Smooth muscle cell of the pulmonary artery (primary cell): ENCODE results near the gene TIMM17A. TPM values are rescaled to one million over a fixed set of nuclear protein-coding genes. Genes with fewer than 3 reads are reported as not detected.

Experiments used
- total RNA-seq: library from RNA; depleted of rRNA; stranded (reverse); fragments of >200 nt; gene quantifications from 2 replicates; pipeline ENCODE4 v1.2.3, GENCODE V29; 2014

Gene TIMM17A
- 52.6 and 61.4 TPM in 2 replicates for total RNA-seq

GRCh38 chr1:201955009-201955728, at the start of gene TIMM17A:
Gene TIMM17A, plus strand, starts transcription at chr1:201955503. Its CDS starts 24 bp downstream, at chr1:201955527.

GRCh38 chr1:201946224-201946908, 8.9 kb upstream of the TIMM17A start, which contains the start of gene LMOD1:
Gene LMOD1, minus strand, starts transcription at chr1:201946548. Its CDS starts 208 bp downstream, at chr1:201946340.

GRCh38 chr1:201982623-201983379, 27.5 kb downstream of the TIMM17A start, which contains the start of gene RNPEP:
Gene RNPEP, plus strand, starts transcription at chr1:201982648. Its CDS starts 19 bp downstream, at chr1:201982667.

GRCh38 chr1:202010180-202011015, 55.1 kb downstream of the TIMM17A start, which contains the start of gene ELF3:
Gene ELF3, plus strand, starts transcription at chr1:202010587. Its CDS starts 550 bp downstream, at chr1:202011137.

Other genes starting within 250 kb of the TIMM17A start
- 23.2 and 29.1 TPM in 2 replicates for gene IPO9, start 126.3 kb upstream of the TIMM17A start, total RNA-seq
- gene SHISA4, start 66.6 kb upstream of the TIMM17A start, total RNA-seq, result 22.5 and 27.0 TPM in 2 replicates
- 22.2 and 40.4 TPM in 2 replicates for gene LMOD1, start 9.0 kb upstream of the TIMM17A start, total RNA-seq
- 73.0 and 82.5 TPM in 2 replicates for gene RNPEP, start 27.1 kb downstream of the TIMM17A start, total RNA-seq
- gene ELF3, start 55.1 kb downstream of the TIMM17A start, total RNA-seq, result 0.20 and 2.2 TPM in 2 replicates
- gene GPR37L1, start 167.4 kb downstream of the TIMM17A start, total RNA-seq, result 0.03 TPM in 1 of 2 replicates, not detected in the other
- 26.2 and 36.1 TPM in 2 replicates for gene ARL8A, start 189.2 kb downstream of the TIMM17A start, total RNA-seq
- not detected in 2 replicates for gene PTPN7, start 205.1 kb downstream of the TIMM17A start, total RNA-seq
- not detected in 2 replicates for gene LGR6, start 238.3 kb downstream of the TIMM17A start, total RNA-seq